Measurements from ENCODE around the gene BRD9. TPM values are rescaled to one million over a fixed set of nuclear protein-coding genes. Genes with fewer than 3 reads are reported as not detected.
"Not testable (repeated sequence)": the region's sequence is repeated elsewhere in the genome, so short reads cannot be mapped to it uniquely, and the experiment has no call there.

Gene BRD9
- total RNA-seq, 4 donors from 2014 or later: 20.3 to 28.8 (median 22.2) TPM

DNA sequence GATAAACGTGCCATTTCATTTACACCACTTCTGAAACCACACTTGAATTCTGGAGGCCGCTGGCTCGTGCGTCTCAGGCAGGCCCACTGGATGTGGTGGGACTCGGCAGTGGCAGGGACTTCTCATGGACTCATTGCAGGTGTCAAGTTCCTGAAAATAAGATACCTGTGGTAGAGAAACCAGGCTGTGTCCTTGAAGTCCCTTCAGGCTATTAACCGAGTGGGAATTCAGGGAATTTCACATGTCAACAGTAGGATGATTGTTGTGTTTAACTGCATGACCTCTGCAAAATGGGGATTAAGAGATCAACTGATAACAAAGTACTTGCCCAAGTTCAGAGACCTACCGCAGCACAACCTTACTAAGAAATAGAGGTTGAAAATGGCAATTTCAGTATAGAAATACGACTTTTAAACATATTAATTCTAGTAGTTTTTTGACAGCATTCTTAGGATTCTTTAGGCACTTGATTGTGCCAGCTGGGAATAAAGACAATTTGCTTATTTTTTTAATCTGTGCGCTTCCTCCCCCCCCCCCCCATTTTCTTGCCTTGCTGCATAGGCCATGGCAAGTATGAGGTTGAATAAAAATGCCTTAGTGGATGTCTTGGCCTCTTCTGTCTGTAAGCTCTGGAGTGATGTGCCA, 26.9 kb upstream of the BRD9 start:
- Histone ChIP-seq H3K27me3 (peaks cover 0 to 1% (median 0%) of the 10 kb centered on the region in 3 donors), H3K4me1 (no peaks in the 10 kb centered on the region), H3K4me3 (no peak overlapping the region), H3K27ac (no peak overlapping the region), H3K9me3 (no peaks in the 10 kb centered on the region), H3K36me3 (no peaks in the 10 kb centered on the region)
- intact Hi-C loops (cut with DNase I; ENCODE audit: low total_unique reads): no loop called here
- in situ Hi-C loops (cut with MboI; ENCODE audit: low sequenced_read_pairs in 4 of 4): no loop called here
- ATAC-seq (no peak), DNase-seq (no peak)
- TF ChIP-seq, protein P1, sequence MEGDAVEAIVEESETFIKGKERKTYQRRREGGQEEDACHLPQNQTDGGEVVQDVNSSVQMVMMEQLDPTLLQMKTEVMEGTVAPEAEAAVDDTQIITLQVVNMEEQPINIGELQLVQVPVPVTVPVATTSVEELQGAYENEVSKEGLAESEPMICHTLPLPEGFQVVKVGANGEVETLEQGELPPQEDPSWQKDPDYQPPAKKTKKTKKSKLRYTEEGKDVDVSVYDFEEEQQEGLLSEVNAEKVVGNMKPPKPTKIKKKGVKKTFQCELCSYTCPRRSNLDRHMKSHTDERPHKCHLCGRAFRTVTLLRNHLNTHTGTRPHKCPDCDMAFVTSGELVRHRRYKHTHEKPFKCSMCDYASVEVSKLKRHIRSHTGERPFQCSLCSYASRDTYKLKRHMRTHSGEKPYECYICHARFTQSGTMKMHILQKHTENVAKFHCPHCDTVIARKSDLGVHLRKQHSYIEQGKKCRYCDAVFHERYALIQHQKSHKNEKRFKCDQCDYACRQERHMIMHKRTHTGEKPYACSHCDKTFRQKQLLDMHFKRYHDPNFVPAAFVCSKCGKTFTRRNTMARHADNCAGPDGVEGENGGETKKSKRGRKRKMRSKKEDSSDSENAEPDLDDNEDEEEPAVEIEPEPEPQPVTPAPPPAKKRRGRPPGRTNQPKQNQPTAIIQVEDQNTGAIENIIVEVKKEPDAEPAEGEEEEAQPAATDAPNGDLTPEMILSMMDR (IDR thresholded peaks at IDR 0.05 in 4 of 5, conservative IDR thresholded peaks at IDR 0.05 in 1 of 5): no peak
- TF ChIP-seq POLR2A (IDR thresholded peaks at IDR 0.05): no peak

DNA sequence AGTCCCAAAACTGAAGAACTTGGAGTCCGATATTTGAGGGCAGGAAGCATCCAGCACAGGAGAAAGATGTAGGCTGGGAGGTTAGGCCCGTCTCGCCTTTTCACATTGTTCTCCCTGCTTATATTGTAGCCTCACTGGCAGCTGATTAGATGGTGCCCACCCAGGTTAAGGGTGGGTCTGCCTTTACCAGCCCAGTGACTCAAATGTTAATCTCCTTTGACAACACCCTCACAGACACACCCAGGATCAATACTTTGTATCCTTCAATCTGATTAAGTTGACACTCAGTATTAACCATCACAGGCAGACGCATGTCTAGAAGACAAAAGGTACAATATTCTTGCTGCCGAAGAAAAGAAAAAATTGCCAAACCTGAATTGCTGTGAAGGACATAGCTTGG, 26.1 kb upstream of the BRD9 start:
- ATAC-seq; intact Hi-C loops (cut with DNase I; ENCODE audit: low total_unique reads); H3K4me3 ChIP-seq; H3K9me3 ChIP-seq; in situ Hi-C loops (cut with MboI; ENCODE audit: low sequenced_read_pairs in 4 of 4); H3K27ac ChIP-seq; DNase-seq; H3K4me1 ChIP-seq; H3K36me3 ChIP-seq; H3K27me3 ChIP-seq: not testable (repeated sequence)

- TF ChIP-seq POLR2A (IDR thresholded peaks at IDR 0.05): no peak
- TF ChIP-seq, protein P1 (IDR thresholded peaks at IDR 0.05 in 4 of 5, conservative IDR thresholded peaks at IDR 0.05 in 1 of 5): no peak
- intact Hi-C loops (cut with DNase I; ENCODE audit: low total_unique reads): no loop called here
- Histone ChIP-seq H3K4me1 (no peaks in the 10 kb centered on the region), H3K36me3 (no peaks in the 10 kb centered on the region), H3K4me3 (no peak overlapping the region), H3K27ac (no peak overlapping the region), H3K9me3 (no peaks in the 10 kb centered on the region), H3K27me3 (no peaks in the 10 kb centered on the region)
- ATAC-seq: no peak
- DNase-seq: no peak
- in situ Hi-C loops (cut with MboI; ENCODE audit: low sequenced_read_pairs in 4 of 4): no loop called here
These were observed 24.1 kb upstream of the BRD9 start for GRCh38 chr5:916441-917293.

DNA sequence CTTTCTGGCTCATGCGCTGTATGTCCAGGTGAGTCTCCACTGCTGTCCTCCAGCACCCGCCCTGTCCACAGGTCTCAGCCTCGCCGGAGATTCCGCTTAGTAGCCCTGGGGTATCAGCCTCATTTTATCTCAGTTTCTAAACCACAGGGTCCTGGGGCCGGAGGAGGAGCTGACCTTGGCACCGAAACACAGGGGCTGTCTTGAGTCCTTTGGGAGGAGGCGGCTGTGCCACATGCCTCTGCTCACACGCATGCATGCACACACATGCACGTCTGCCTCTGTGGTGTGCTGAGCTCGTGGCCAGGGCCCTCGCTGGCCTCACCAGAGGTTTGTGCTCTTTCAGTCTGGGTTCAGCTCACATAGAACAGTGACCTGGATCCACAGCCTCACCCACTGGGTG, 23.3 kb upstream of the BRD9 start:
- Histone ChIP-seq H3K36me3 (no peaks in the 10 kb centered on the region), H3K4me3 (no peak overlapping the region), H3K27ac (no peak overlapping the region), H3K4me1 (no peaks in the 10 kb centered on the region), H3K9me3 (no peaks in the 10 kb centered on the region), H3K27me3 (no peaks in the 10 kb centered on the region)
- in situ Hi-C loops (cut with MboI; ENCODE audit: low sequenced_read_pairs in 4 of 4) (no loop called here), intact Hi-C loops (cut with DNase I; ENCODE audit: low total_unique reads) (no loop called here)
- ATAC-seq (no peak), DNase-seq (no peak)
- TF ChIP-seq, protein P1 (IDR thresholded peaks at IDR 0.05 in 4 of 5, conservative IDR thresholded peaks at IDR 0.05 in 1 of 5): no peak
- TF ChIP-seq POLR2A (IDR thresholded peaks at IDR 0.05): no peak

GRCh38 chr5:915346-915745, 22.7 kb upstream of the BRD9 start:
- intact Hi-C loops (cut with DNase I; ENCODE audit: low total_unique reads); H3K4me3 ChIP-seq; DNase-seq; H3K27ac ChIP-seq; in situ Hi-C loops (cut with MboI; ENCODE audit: low sequenced_read_pairs in 4 of 4); H3K27me3 ChIP-seq; H3K9me3 ChIP-seq; H3K36me3 ChIP-seq; ATAC-seq; H3K4me1 ChIP-seq: not testable (repeated sequence)
